ENCODE data around the gene SART3.

The SART3 gene

DNA sequence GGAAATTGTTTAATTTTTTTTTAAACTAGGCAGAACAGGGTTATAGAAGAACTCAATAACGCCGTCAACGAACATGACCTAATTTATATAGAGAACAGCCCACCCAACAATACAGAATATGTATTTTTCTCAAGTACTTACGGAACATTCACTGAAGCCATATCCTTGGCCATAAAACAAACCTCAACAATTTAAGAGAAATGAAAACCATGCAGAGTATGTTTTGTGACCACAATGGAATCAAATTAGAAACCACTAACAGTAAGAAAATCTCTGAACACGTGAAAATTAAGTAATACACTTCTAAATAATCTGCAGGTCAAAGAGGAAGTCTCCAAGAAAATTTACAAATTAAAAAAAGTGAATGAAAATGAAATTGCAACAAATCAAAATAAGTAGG is 9.4 kb downstream of the SART3 start:
- H3K36me3 ChIP-seq, result peaks cover 24% of the 10 kb centered on the region
- H3K4me3 ChIP-seq (ENCODE audit: low read depth in 1 of 2, low read length in 1 of 2), result no peak overlapping the region
- no peaks in the 10 kb centered on the region for H3K9me3 ChIP-seq
- H3K4me1 ChIP-seq (ENCODE audit: control insufficient read depth in 1 of 2, insufficient read depth in 1 of 2, low read depth in 1 of 2, low read length in 1 of 2), result no peaks in the 10 kb centered on the region
- H3K27me3 ChIP-seq, result no peaks in the 10 kb centered on the region
- no peak for TF ChIP-seq CTCF (IDR thresholded peaks at IDR 0.05)
- no peak overlapping the region for H3K27ac ChIP-seq

- no peaks in the 10 kb centered on the region for H3K4me1 ChIP-seq (ENCODE audit: control insufficient read depth in 1 of 2, insufficient read depth in 1 of 2, low read depth in 1 of 2, low read length in 1 of 2)
- H3K9me3 ChIP-seq, result no peaks in the 10 kb centered on the region
- peaks cover 42% of the 10 kb centered on the region for H3K36me3 ChIP-seq
- no peaks in the 10 kb centered on the region for H3K27me3 ChIP-seq
- no peak overlapping the region for H3K27ac ChIP-seq
- H3K4me3 ChIP-seq (ENCODE audit: low read depth in 1 of 2, low read length in 1 of 2), result no peak overlapping the region
- no peak for TF ChIP-seq CTCF (IDR thresholded peaks at IDR 0.05)
These were observed 11.9 kb downstream of the SART3 start for GRCh38 chr12:108548954-108549521.

DNA sequence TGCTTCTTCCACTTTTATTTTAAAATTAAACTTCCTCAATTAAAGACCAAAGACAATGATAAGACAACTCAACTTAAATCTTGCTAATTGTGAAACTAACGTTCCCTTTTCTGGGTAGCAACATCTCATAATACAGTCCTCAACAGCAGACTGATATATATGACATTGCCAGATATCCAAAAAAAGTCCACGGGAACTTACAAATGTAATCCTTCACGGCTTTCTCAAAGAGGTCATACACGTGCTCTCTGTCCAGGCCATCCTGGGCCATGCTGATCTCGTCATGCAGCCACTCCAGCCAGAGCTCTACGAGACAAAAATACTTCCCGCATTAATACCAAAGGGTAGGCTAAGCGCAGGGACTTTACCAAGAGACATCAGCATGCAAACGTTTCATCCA is 13.3 kb downstream of the SART3 start:
- H3K4me3 ChIP-seq (ENCODE audit: low read depth in 1 of 2, low read length in 1 of 2), result no peak overlapping the region
- no peaks in the 10 kb centered on the region for H3K27me3 ChIP-seq
- H3K27ac ChIP-seq, result no peak overlapping the region
- no peaks in the 10 kb centered on the region for H3K9me3 ChIP-seq
- no peak for TF ChIP-seq CTCF (IDR thresholded peaks at IDR 0.05)
- no peaks in the 10 kb centered on the region for H3K4me1 ChIP-seq (ENCODE audit: control insufficient read depth in 1 of 2, insufficient read depth in 1 of 2, low read depth in 1 of 2, low read length in 1 of 2)
- peaks cover 56% of the 10 kb centered on the region for H3K36me3 ChIP-seq

DNA sequence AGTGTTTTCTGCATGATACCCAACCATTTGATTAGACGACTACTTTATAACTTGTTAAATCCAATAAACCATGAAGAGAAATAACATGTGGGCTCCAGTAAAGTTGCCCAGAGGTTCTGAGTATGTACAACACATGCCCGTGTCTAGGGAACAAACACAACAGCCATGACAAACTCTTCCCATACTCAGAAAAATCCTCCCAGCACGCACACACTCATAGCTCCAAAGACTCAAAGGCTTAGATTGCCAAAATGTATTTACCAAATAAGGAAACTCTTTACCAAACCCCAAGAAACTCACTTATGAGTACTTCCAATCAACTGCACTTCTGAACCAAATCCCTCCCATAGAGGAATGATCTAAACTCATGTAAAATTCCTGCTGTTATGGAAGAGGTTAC is 17.3 kb downstream of the SART3 start:
- peaks cover 68% of the 10 kb centered on the region for H3K36me3 ChIP-seq
- no peaks in the 10 kb centered on the region for H3K27me3 ChIP-seq
- H3K27ac ChIP-seq, result no peak overlapping the region

DNA sequence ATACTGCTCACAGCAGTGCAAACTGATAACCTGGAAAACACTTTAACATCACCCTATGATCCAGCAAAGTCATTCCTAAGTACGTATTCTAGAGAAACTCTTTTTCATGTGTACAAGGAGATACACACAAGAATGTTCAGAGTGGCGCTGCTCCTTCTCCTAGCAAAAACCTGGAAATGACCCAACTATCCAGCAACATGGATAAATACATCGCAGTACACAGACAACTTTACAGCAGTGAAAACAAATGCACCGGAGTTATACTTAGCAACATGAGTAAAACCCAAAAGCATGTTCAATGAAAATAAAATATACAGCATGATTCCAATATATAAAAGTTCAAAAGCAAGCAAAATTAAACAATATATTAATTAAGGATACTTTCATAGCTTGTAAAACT is 18.7 kb downstream of the SART3 start:
- H3K27ac ChIP-seq, result no peak overlapping the region
- H3K4me3 ChIP-seq (ENCODE audit: low read depth in 1 of 2, low read length in 1 of 2), result no peak overlapping the region
- H3K36me3 ChIP-seq, result peaks cover 69% of the 10 kb centered on the region
- H3K4me1 ChIP-seq (ENCODE audit: control insufficient read depth in 1 of 2, insufficient read depth in 1 of 2, low read depth in 1 of 2, low read length in 1 of 2), result no peaks in the 10 kb centered on the region
- no peaks in the 10 kb centered on the region for H3K9me3 ChIP-seq
- no peak for TF ChIP-seq CTCF (IDR thresholded peaks at IDR 0.05)
- H3K27me3 ChIP-seq, result no peaks in the 10 kb centered on the region

More for the DNA sequence above, 17.3 kb downstream of the SART3 start:
- H3K9me3 ChIP-seq, result no peaks in the 10 kb centered on the region
- no peak for TF ChIP-seq CTCF (IDR thresholded peaks at IDR 0.05)
- H3K4me1 ChIP-seq (ENCODE audit: control insufficient read depth in 1 of 2, insufficient read depth in 1 of 2, low read depth in 1 of 2, low read length in 1 of 2), result no peaks in the 10 kb centered on the region
- no peak overlapping the region for H3K4me3 ChIP-seq (ENCODE audit: low read depth in 1 of 2, low read length in 1 of 2)
